Chondrocyte (in vitro differentiated cells): ENCODE results near the gene MYOZ3. TPM values are rescaled to one million over a fixed set of nuclear protein-coding genes. Genes with fewer than 3 reads are reported as not detected.

ENCODE experiments used
- DNase-seq: peaks from one replicate; pipeline ENCODE4 v3.0.0; 2021; ENCODE audit warnings: mixed read lengths, low spot score
- H3K27ac Mint-ChIP-seq: one replicate; pipeline ENCODE4 v1.8.0; 2021; ENCODE audit warnings: mild to moderate bottlenecking, moderate library complexity, mixed read lengths; ENCODE audit not compliant: unreplicated experiment
- H3K27me3 Mint-ChIP-seq: 2 replicates; pipeline ENCODE4 v1.8.0; 2021; ENCODE audit warnings: low read depth, mixed read lengths
- H3K36me3 Mint-ChIP-seq: 2 replicates; pipeline ENCODE4 v1.8.0; 2021; ENCODE audit warnings: low read depth, mixed read lengths
- H3K4me1 Mint-ChIP-seq: 2 replicates; pipeline ENCODE4 v1.8.0; 2021; ENCODE audit warnings: low read depth, mild to moderate bottlenecking, mixed read lengths
- H3K4me3 Mint-ChIP-seq: one replicate; pipeline ENCODE4 v1.8.0; 2021; ENCODE audit warnings: mild to moderate bottlenecking, moderate library complexity, mixed read lengths; ENCODE audit not compliant: unreplicated experiment
- H3K9me3 Mint-ChIP-seq: 2 replicates; pipeline ENCODE4 v1.8.0; 2021; ENCODE audit warnings: low read depth, mixed read lengths
- total RNA-seq: library from RNA; stranded (reverse); gene quantifications from 3 replicates; pipeline ENCODE4 v1.2.1, GENCODE V29; 2021
- TF ChIP-seq, protein P1 (sequence below): fragments of 200-600 bp; sonication (generic); IDR thresholded peaks from 2 replicates; pipeline ENCODE4 v1.5.0; 2021; ENCODE audit warnings: antibody characterized with exemption, mild to moderate bottlenecking, moderate library complexity

The MYOZ3 gene
- total RNA-seq, 1 donor from 2014 or later: 2.0 TPM

DNA sequence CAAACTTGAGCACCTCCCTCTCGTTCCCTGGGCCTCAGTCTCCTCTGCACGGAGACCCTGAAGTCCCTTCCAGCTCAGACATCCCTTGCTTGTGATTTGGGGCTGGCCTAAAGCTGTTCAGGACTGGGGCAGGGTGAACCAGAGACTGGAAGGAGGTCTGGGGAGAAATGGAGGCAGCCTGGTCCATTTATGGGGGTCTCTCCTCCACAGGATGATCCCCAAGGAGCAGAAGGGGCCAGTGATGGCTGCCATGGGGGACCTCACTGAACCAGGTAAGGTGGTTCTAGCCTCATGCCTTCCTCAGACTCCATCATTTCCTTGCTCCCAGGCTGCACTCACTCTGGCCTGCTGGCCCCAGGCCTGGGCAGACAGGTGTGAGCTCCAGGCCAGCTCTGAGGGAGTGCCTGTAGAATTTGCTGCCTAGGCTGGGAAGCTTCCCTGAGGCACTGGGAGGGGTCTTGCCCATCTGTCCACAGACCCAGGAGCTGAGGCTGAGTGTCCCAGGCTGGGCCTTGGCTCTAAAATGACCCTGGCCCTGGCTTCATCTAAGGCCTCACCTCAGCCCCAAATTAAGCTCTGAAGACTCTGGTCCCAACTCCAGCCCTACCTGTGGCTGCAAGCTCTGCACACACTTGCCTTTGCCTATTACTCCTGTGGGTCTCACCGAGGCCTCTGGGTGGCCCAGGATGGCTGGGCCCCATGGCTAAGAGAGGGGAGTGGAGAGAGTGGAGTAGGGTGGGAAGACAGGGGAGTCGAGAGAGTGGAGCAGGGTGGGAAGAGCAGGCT is 1.9 kb downstream of the MYOZ3 start:
- Mint-ChIP-seq H3K27ac (no peak overlapping the region), H3K9me3 (no peaks in the 10 kb centered on the region)
- DNase-seq: no peak

DNA sequence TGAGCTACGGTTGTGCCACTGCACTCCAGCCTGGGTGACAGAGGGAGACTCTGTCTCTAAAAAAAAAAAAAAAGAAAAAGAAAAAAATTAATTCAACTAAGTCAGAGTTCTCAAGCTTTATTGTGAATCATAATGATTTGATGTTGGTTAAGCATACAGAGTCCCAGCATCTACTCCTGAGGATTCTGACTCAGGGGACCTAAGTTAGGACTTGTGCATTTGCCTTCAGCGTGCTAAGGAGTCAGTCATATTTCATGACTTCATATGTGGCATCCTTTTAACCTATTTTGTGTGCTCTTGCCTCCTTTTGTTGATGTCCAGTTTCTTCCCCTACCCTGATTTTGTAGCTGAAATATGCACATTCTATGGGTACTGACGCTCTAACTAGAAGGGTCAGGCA is 2.9 kb downstream of the MYOZ3 start:
- TF ChIP-seq, protein P1, sequence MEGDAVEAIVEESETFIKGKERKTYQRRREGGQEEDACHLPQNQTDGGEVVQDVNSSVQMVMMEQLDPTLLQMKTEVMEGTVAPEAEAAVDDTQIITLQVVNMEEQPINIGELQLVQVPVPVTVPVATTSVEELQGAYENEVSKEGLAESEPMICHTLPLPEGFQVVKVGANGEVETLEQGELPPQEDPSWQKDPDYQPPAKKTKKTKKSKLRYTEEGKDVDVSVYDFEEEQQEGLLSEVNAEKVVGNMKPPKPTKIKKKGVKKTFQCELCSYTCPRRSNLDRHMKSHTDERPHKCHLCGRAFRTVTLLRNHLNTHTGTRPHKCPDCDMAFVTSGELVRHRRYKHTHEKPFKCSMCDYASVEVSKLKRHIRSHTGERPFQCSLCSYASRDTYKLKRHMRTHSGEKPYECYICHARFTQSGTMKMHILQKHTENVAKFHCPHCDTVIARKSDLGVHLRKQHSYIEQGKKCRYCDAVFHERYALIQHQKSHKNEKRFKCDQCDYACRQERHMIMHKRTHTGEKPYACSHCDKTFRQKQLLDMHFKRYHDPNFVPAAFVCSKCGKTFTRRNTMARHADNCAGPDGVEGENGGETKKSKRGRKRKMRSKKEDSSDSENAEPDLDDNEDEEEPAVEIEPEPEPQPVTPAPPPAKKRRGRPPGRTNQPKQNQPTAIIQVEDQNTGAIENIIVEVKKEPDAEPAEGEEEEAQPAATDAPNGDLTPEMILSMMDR: no peak
- no peak overlapping the region for H3K4me3 Mint-ChIP-seq
- no peaks in the 10 kb centered on the region for H3K27me3 Mint-ChIP-seq
- H3K9me3 Mint-ChIP-seq: no peaks in the 10 kb centered on the region
- H3K27ac Mint-ChIP-seq: no peak overlapping the region
- H3K36me3 Mint-ChIP-seq: no peaks in the 10 kb centered on the region
- DNase-seq: no peak
- H3K4me1 Mint-ChIP-seq: peaks cover 23% of the 10 kb centered on the region

More for the DNA sequence above, 1.9 kb downstream of the MYOZ3 start:
- no peak overlapping the region for H3K4me3 Mint-ChIP-seq
- H3K36me3 Mint-ChIP-seq: no peaks in the 10 kb centered on the region
- H3K4me1 Mint-ChIP-seq: peaks cover 32% of the 10 kb centered on the region
- H3K27me3 Mint-ChIP-seq: no peaks in the 10 kb centered on the region
- TF ChIP-seq, protein P1: no peak

- Mint-ChIP-seq H3K36me3 (no peaks in the 10 kb centered on the region), H3K27me3 (no peaks in the 10 kb centered on the region), H3K27ac (no peak overlapping the region), H3K4me1 (peaks cover 15% of the 10 kb centered on the region), H3K4me3 (no peak overlapping the region), H3K9me3 (no peaks in the 10 kb centered on the region)
- no peak for DNase-seq
- TF ChIP-seq, protein P1: no peak
Measured at GRCh38 chr5:150665044-150665443, 4.0 kb downstream of the MYOZ3 start.

DNA sequence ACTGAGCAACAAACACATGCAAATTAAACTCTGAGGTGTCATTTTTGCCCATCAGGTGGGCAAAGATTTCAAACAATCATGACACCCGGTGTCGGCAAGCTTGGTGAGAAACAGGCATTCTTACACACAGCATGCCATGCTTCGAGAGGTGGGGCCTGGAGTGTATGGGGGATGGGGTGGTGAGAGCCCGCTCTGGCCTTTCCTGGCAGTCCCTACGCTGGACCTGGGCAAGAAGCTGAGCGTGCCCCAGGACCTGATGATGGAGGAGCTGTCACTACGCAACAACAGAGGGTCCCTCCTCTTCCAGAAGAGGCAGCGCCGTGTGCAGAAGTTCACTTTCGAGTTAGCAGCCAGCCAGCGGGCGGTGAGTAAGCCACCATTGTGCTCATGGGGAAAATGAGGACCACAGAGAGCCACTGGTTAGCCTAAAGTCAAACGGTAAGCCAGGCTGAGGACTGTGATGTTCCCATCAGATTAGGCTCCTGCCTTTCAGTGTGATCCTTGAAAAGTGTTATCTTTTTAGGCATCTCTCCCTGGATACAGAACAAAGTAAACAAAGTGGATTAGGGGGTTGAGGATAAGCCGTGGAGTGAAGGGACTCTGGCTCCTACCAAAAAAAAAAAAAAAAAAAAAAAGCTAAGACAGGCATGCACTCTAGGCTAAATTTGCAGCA is 9.4 kb downstream of the MYOZ3 start:
- no peaks in the 10 kb centered on the region for H3K27me3 Mint-ChIP-seq
- H3K4me3 Mint-ChIP-seq: no peak overlapping the region

DNA sequence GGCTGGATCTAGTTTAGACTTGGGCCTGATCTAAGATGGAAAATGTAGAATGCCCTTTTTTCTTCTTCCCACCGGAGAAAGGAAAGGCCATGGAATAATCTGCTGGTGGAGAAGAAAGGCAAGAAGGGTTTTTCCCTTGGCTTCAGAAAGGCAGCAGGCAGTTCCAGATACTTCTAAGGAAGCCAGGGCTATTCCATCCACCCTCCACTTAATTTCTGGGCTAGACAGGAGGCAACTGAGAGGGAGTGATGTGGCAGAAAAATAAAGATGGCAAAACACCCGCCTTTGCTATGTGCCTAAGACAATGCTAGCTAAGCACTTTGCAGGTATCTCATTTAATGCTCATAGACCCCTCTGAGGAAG is 9.9 kb downstream of the MYOZ3 start:
- no peak overlapping the region for H3K27ac Mint-ChIP-seq
- H3K36me3 Mint-ChIP-seq: no peaks in the 10 kb centered on the region
- DNase-seq: no peak
- H3K9me3 Mint-ChIP-seq: no peaks in the 10 kb centered on the region
- no peaks in the 10 kb centered on the region for H3K27me3 Mint-ChIP-seq
- no peak overlapping the region for H3K4me3 Mint-ChIP-seq
- H3K4me1 Mint-ChIP-seq: peaks cover 37% of the 10 kb centered on the region
- TF ChIP-seq, protein P1: no peak

More for the DNA sequence above, 9.4 kb downstream of the MYOZ3 start:
- Mint-ChIP-seq H3K9me3 (no peaks in the 10 kb centered on the region), H3K36me3 (no peaks in the 10 kb centered on the region), H3K27ac (no peak overlapping the region), H3K4me1 (peaks cover 37% of the 10 kb centered on the region)
- no peak for DNase-seq
- TF ChIP-seq, protein P1: no peak
